ENCODE results near the gene TFDP2.

Gene TFDP2

GRCh38 chr3:141965471-141965870 lies 183.9 kb downstream of the TFDP2 start:
- H3K4ac ChIP-seq (ENCODE audit: low read depth in 1 of 2, low read length in 2 of 2): no peak overlapping the region
- H2BK120ac ChIP-seq (ENCODE audit: low read depth, low read length): no peak overlapping the region
- no peak overlapping the region for H2AFZ ChIP-seq (ENCODE audit: low read depth, low read length)
- no peak overlapping the region for H3K23ac ChIP-seq (ENCODE audit: low read length in 2 of 2)
- H3K9ac ChIP-seq (ENCODE audit: low read length): no peak overlapping the region
- WGBS: no CpG with 5 or more reads among the region's 1 CpG
- peaks cover 14 to 24% of the 10 kb centered on the region in 2 experiments for H3K36me3 ChIP-seq (ENCODE audit: control insufficient read depth in 1 of 2, insufficient read depth in 2 of 2, low read depth in 1 of 2, low read length in 2 of 2)
- DNase-seq: no peak
- no peak overlapping the region for H2AK5ac ChIP-seq (ENCODE audit: low read length, severe bottlenecking)
- H3K79me1 ChIP-seq (replicated peaks; ENCODE audit: low read length, poor library complexity, severe bottlenecking): peaks cover 5% of the 10 kb centered on the region
- H3K9me3 ChIP-seq (ENCODE audit: control insufficient read depth, low read length): no peaks in the 10 kb centered on the region
- H3K4me2 ChIP-seq (ENCODE audit: low read length, poor library complexity, severe bottlenecking): no peak overlapping the region
- H3K27me3 ChIP-seq (ENCODE audit: control insufficient read depth in 1 of 2, insufficient read depth in 1 of 2, low read length in 2 of 2): no peaks in the 10 kb centered on the region
- no peak overlapping the region for H3K18ac ChIP-seq (ENCODE audit: low read depth in 1 of 2, low read length in 2 of 2)
- H3K14ac ChIP-seq (ENCODE audit: low read length in 2 of 2): no peak overlapping the region
- no peak overlapping the region for H2BK12ac ChIP-seq (ENCODE audit: low read length in 2 of 2)
- no peak overlapping the region for H3K27ac ChIP-seq (ENCODE audit: low read length, poor library complexity, severe bottlenecking)
- H2BK5ac ChIP-seq (ENCODE audit: low read depth, low read length, poor library complexity, severe bottlenecking): no peak overlapping the region
- H2BK15ac ChIP-seq (ENCODE audit: low read depth, poor library complexity, severe bottlenecking): no peak overlapping the region
- peaks cover 2% of the 10 kb centered on the region for H3K4me1 ChIP-seq (ENCODE audit: control insufficient read depth, insufficient read depth, low read depth, low read length)
- H3K4me3 ChIP-seq (ENCODE audit: insufficient read depth in 1 of 2, low read depth in 1 of 2, low read length in 2 of 2): no peak overlapping the region
- H4K91ac ChIP-seq (ENCODE audit: low read length): no peak overlapping the region
- no peak overlapping the region for H4K8ac ChIP-seq (ENCODE audit: low read length)

- Histone ChIP-seq H3K9me3 (ENCODE audit: control insufficient read depth, low read length) (no peaks in the 10 kb centered on the region), H3K36me3 (ENCODE audit: control insufficient read depth in 1 of 2, insufficient read depth in 2 of 2, low read depth in 1 of 2, low read length in 2 of 2) (peaks cover 16 to 21% of the 10 kb centered on the region in 2 experiments), H2AK5ac (ENCODE audit: low read length, severe bottlenecking) (no peak overlapping the region), H3K79me1 (replicated peaks; ENCODE audit: low read length, poor library complexity, severe bottlenecking) (peaks cover 5% of the 10 kb centered on the region), H3K14ac (ENCODE audit: low read length in 2 of 2) (no peak overlapping the region), H3K4me2 (ENCODE audit: low read length, poor library complexity, severe bottlenecking) (no peak overlapping the region), H3K9ac (ENCODE audit: low read length) (no peak overlapping the region), H3K27ac (ENCODE audit: low read length, poor library complexity, severe bottlenecking) (no peak overlapping the region), H3K4me3 (ENCODE audit: insufficient read depth in 1 of 2, low read depth in 1 of 2, low read length in 2 of 2) (no peak overlapping the region), H2BK15ac (ENCODE audit: low read depth, poor library complexity, severe bottlenecking) (no peak overlapping the region), H3K4me1 (ENCODE audit: control insufficient read depth, insufficient read depth, low read depth, low read length) (peaks cover 4% of the 10 kb centered on the region), H3K4ac (ENCODE audit: low read depth in 1 of 2, low read length in 2 of 2) (no peak overlapping the region), H4K91ac (ENCODE audit: low read length) (no peak overlapping the region), H3K27me3 (ENCODE audit: control insufficient read depth in 1 of 2, insufficient read depth in 1 of 2, low read length in 2 of 2) (no peaks in the 10 kb centered on the region), H2BK5ac (ENCODE audit: low read depth, low read length, poor library complexity, severe bottlenecking) (no peak overlapping the region), H2BK12ac (ENCODE audit: low read length in 2 of 2) (no peak overlapping the region), H3K18ac (ENCODE audit: low read depth in 1 of 2, low read length in 2 of 2) (no peak overlapping the region), H3K23ac (ENCODE audit: low read length in 2 of 2) (no peak overlapping the region), H2AFZ (ENCODE audit: low read depth, low read length) (no peak overlapping the region), H2BK120ac (ENCODE audit: low read depth, low read length) (no peak overlapping the region), H4K8ac (ENCODE audit: low read length) (no peak overlapping the region)
- 90% methylated on average over 4 of the region's 4 CpGs for WGBS
- no peak for DNase-seq
These were observed 186.0 kb downstream of the TFDP2 start for GRCh38 chr3:141963301-141963700.

GRCh38 chr3:141960731-141961130 lies 188.6 kb downstream of the TFDP2 start:
- Histone ChIP-seq H4K8ac (ENCODE audit: low read length) (no peak overlapping the region), H3K4ac (ENCODE audit: low read depth in 1 of 2, low read length in 2 of 2) (no peak overlapping the region), H3K79me1 (replicated peaks; ENCODE audit: low read length, poor library complexity, severe bottlenecking) (peaks cover 8% of the 10 kb centered on the region), H3K4me2 (ENCODE audit: low read length, poor library complexity, severe bottlenecking) (no peak overlapping the region), H3K23ac (ENCODE audit: low read length in 2 of 2) (no peak overlapping the region), H3K14ac (ENCODE audit: low read length in 2 of 2) (no peak overlapping the region), H2AK5ac (ENCODE audit: low read length, severe bottlenecking) (no peak overlapping the region), H2BK120ac (ENCODE audit: low read depth, low read length) (no peak overlapping the region), H3K27ac (ENCODE audit: low read length, poor library complexity, severe bottlenecking) (peak overlapping the region; percentile 23), H3K36me3 (ENCODE audit: control insufficient read depth in 1 of 2, insufficient read depth in 2 of 2, low read depth in 1 of 2, low read length in 2 of 2) (peaks cover 24 to 30% of the 10 kb centered on the region in 2 experiments), H3K27me3 (ENCODE audit: control insufficient read depth in 1 of 2, insufficient read depth in 1 of 2, low read length in 2 of 2) (no peaks in the 10 kb centered on the region), H3K4me3 (ENCODE audit: insufficient read depth in 1 of 2, low read depth in 1 of 2, low read length in 2 of 2) (no peak overlapping the region), H3K4me1 (ENCODE audit: control insufficient read depth, insufficient read depth, low read depth, low read length) (peaks cover 4% of the 10 kb centered on the region), H3K9ac (ENCODE audit: low read length) (peak overlapping the region; percentile 84), H3K18ac (ENCODE audit: low read depth in 1 of 2, low read length in 2 of 2) (no peak overlapping the region), H2BK5ac (ENCODE audit: low read depth, low read length, poor library complexity, severe bottlenecking) (no peak overlapping the region), H2BK15ac (ENCODE audit: low read depth, poor library complexity, severe bottlenecking) (no peak overlapping the region), H4K91ac (ENCODE audit: low read length) (no peak overlapping the region), H2AFZ (ENCODE audit: low read depth, low read length) (no peak overlapping the region), H2BK12ac (ENCODE audit: low read length in 2 of 2) (no peak overlapping the region), H3K9me3 (ENCODE audit: control insufficient read depth, low read length) (no peaks in the 10 kb centered on the region)
- peak; percentile 87 for DNase-seq
- WGBS: 19% methylated on average over 3 of the region's 3 CpGs

GRCh38 chr3:141959589-141960554 lies 189.5 kb downstream of the TFDP2 start:
- H2AFZ ChIP-seq (ENCODE audit: low read depth, low read length): no peak overlapping the region
- peak; percentile 75 for DNase-seq
- H3K4me1 ChIP-seq (ENCODE audit: control insufficient read depth, insufficient read depth, low read depth, low read length): peaks cover 5% of the 10 kb centered on the region
- H2BK15ac ChIP-seq (ENCODE audit: low read depth, poor library complexity, severe bottlenecking): no peak overlapping the region
- 48% methylated on average over 6 of the region's 8 CpGs for WGBS
- H3K27me3 ChIP-seq (ENCODE audit: control insufficient read depth in 1 of 2, insufficient read depth in 1 of 2, low read length in 2 of 2): no peaks in the 10 kb centered on the region
- no peak overlapping the region for H3K4ac ChIP-seq (ENCODE audit: low read depth in 1 of 2, low read length in 2 of 2)
- no peak overlapping the region for H2AK5ac ChIP-seq (ENCODE audit: low read length, severe bottlenecking)
- H3K79me1 ChIP-seq (replicated peaks; ENCODE audit: low read length, poor library complexity, severe bottlenecking): peaks cover 8% of the 10 kb centered on the region
- no peak overlapping the region for H4K91ac ChIP-seq (ENCODE audit: low read length)
- H3K18ac ChIP-seq (ENCODE audit: low read depth in 1 of 2, low read length in 2 of 2): no peak overlapping the region
- H3K9ac ChIP-seq (ENCODE audit: low read length): peak overlapping the region; percentile 84
- peak overlapping the region in 1 of 2 experiments; percentile 49 for H3K4me3 ChIP-seq (ENCODE audit: insufficient read depth in 1 of 2, low read depth in 1 of 2, low read length in 2 of 2)
- H3K14ac ChIP-seq (ENCODE audit: low read length in 2 of 2): no peak overlapping the region
- no peak overlapping the region for H2BK12ac ChIP-seq (ENCODE audit: low read length in 2 of 2)
- no peak overlapping the region for H2BK120ac ChIP-seq (ENCODE audit: low read depth, low read length)
- H3K23ac ChIP-seq (ENCODE audit: low read length in 2 of 2): no peak overlapping the region
- peak overlapping the region; percentile 29 for H4K8ac ChIP-seq (ENCODE audit: low read length)
- H3K27ac ChIP-seq (ENCODE audit: low read length, poor library complexity, severe bottlenecking): peak overlapping the region; percentile 53
- H3K4me2 ChIP-seq (ENCODE audit: low read length, poor library complexity, severe bottlenecking): no peak overlapping the region
- peaks cover 24 to 30% of the 10 kb centered on the region in 2 experiments for H3K36me3 ChIP-seq (ENCODE audit: control insufficient read depth in 1 of 2, insufficient read depth in 2 of 2, low read depth in 1 of 2, low read length in 2 of 2)
- H3K9me3 ChIP-seq (ENCODE audit: control insufficient read depth, low read length): no peaks in the 10 kb centered on the region
- H2BK5ac ChIP-seq (ENCODE audit: low read depth, low read length, poor library complexity, severe bottlenecking): no peak overlapping the region
